IPS-NIHi7 (cell line): ENCODE measurements around the gene GCH1.
"Not testable (repeated sequence)": the region's sequence is repeated elsewhere in the genome, so short reads cannot be mapped to it uniquely, and the experiment has no call there.

Experiments
- DNase-seq: peaks from one replicate; pipeline ENCODE4 v3.0.0; 2012; ENCODE audit warnings: mixed read lengths; ENCODE audit errors: extremely low spot score

The GCH1 gene, protein sequence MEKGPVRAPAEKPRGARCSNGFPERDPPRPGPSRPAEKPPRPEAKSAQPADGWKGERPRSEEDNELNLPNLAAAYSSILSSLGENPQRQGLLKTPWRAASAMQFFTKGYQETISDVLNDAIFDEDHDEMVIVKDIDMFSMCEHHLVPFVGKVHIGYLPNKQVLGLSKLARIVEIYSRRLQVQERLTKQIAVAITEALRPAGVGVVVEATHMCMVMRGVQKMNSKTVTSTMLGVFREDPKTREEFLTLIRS

DNA sequence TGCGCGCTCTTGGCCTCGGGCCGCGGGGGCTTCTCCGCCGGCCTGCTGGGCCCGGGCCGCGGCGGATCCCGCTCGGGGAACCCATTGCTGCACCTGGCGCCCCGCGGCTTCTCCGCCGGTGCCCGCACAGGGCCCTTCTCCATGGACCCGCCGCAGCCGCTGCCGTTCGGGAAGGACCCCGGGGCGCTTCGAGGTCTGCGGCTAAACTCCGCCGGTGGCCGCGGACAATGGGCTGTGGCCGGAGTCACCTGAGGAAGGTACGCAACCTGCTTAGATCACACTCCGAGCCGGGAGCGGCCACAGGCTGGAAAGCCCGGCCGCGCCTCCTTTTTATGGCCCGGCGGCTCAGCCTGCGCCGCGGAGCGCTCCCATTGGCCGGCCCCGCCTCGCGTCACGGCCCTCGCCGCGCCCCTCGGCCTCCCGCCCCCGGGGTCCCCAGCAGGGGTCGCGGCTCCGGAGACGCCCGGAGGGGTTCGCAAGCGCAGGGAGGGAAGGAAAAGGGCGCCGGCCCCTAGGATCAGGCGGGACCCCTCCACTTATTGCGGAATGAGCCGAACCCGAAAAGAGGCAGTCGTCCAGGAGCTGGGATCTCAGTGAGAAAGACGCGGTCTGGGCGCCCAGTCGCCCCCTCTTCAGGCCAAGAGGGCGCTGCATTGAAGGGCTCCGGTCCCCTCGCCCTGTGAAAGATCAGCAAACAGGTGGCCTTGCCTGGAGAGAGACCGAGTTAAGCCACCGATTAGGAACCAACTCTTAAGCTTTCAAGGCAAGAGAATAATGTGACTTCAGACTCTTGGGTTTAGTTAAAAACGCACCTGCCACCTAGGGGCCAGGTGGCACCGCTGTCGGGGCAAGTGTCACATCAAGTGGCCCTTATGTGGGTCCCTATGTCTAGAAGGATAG, at the start of gene GCH1:
TSS of gene GCH1 (minus strand) at position 306 of the 900 bp plus-strand sequence. CDS start at position 143, 163 bp downstream.
- peak; percentile 94 for DNase-seq

DNA sequence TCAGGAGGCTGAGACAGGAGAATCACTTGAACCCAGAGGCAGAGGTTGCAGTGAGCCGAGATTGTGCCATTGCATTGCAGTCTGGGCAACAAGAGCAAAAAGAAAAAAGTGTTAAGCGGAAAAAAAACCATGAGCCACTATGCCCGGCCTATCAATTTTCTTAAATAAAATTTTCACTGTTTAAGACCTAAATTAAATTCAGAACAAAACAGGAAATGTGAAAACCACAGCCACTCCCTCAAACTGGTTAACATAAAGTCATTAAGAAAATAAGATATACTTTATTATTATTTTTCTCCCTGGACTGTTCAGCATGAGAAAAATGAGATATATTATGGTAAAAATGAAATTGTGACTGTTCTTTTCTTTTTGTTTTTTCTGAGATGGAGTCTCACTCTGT, 44.6 kb upstream of the GCH1 start:
- DNase-seq: no peak

DNA sequence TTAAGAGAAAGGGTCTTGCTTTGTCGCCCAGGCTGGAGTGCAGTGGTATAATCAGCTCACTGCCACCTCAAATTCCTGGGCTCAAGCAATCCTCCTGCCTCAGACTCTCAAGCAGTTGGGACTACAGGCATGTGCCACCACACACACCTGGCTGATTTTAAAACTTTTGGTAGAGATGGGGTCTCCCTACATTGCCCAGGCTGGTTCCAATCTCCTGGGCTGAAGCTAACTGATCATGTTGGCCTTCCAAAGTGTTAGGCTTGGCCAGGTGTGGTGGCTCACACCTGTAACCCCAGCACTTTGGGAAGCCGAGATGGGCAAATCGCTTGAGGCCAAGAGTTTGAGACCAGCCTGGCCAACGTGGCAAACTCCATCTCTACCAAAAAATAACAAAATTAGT, 43.9 kb upstream of the GCH1 start:
- DNase-seq: no peak

DNA sequence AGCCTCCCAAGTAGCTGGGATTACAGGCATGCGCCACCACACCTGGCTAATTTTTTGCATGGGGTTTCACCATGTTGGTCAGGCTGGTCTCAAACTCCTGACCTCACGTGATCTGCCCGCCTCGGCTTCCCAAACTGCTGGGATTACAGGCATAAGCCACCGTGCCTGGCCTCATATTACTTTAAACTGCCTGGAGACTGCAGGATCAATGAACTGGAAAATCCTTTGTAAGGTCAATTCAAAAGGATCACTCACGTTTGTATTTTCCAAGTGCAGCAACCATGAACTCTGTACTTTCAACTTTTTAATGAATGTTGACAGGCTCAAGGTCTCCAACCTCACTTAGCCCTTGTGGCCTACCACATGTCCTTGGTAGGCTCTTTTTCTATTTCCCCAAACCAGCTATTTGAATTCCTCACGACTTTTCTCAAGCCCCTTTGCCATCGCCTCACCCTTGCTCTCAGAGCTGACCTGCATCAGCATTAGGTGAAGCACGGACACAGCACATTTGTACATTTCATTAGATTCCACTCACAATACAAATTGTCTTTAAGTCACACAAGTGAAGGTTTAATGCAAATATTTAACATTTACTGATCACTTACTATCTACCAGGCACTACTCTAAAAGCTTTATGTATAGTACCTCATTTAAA, 42.2 kb upstream of the GCH1 start:
- no peak for DNase-seq

DNA sequence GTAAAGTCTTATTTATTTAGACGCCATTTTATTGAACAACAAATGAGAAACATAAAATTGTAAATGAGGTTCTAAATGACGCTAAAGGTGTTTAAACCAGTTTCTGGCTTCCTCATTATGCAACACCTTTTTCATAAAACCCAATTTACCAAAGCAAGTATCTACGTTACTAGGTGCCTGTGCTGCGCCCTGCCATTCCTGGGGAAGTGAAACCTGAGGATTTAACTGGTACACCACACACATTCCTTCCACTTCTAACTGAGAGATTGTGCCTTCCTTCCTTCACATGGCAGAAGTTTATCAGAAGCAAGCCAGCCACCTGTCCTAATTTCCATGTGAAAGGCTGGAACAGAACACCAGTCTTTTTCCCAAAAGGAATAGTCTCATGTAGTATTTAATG, 40.3 kb upstream of the GCH1 start:
- no peak for DNase-seq

DNA sequence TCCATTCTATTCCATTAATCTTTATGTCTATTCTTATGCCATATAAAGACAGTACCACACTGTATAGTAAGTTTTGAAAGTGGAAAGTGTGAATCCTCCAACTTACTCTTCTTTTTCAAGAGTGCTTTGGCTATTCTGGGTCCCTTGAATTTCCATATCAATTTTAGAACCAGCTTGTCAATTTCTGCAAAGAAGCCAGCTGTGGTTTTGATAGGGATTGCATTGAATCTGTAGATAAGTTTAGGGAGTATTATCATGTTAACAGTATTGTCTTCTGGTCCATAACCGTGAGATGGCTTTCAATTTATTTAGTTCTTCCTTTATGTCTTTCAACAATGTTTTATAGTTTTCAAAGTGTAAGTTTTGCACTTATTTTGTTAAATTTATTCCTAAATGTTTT, 34.2 kb upstream of the GCH1 start:
- DNase-seq: no peak

DNA sequence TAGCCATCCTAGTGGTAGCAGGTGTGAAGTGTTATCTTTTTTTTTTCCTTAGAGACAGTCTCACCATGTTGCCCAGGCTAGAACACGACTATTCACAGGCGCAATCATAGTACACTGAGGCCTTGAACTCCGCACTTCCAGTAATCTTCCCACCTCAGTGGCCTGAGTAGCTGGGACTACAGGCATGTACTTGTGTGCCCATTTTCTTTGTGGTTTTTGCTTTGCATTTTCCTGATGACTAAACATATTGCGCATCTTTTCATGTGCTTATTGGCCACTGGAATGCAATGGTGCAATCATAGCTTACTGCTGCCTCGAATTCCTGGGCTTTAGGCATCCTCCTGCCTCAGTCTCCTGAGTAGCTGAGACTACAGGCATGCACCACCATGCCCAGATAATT, 33.3 kb upstream of the GCH1 start:
- no peak for DNase-seq

DNA sequence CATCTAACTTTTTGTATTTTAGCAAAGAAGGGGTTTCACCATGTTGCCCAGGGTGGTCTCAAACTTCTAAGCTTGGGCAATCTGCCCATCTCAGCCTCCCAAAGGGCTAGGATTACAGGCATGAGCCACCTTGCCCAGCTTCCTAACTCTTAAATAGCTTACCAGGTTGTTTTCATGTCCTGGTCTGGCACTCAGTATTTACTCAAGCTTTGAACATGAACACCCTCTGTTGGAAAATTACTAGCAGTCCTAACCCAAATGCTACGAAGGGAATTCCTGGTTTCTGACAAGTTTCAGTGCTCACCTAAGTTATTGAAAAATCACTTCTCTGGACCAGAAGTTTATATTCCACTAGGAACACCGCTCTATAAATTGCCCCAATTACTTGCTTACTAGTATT, 32.5 kb upstream of the GCH1 start:
- no peak for DNase-seq

DNA sequence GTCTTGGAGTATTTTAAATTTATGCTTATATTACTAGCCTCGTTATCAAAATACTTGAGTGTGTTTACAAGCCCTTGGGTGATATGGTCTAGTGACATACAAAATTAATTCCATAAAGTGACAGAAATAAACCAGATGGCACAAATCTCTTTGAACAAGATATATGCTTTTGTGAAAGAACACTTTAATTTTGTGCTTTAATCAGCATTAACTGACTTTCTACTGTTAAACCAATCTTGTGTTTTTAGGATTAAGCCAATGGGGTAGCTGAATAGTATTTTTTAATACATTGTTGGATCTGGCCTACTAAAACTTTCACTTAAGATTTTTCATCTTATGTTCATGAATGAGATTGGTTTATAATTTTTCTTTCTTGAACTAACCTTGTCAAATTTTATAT, 30.4 kb upstream of the GCH1 start:
- no peak for DNase-seq

DNA sequence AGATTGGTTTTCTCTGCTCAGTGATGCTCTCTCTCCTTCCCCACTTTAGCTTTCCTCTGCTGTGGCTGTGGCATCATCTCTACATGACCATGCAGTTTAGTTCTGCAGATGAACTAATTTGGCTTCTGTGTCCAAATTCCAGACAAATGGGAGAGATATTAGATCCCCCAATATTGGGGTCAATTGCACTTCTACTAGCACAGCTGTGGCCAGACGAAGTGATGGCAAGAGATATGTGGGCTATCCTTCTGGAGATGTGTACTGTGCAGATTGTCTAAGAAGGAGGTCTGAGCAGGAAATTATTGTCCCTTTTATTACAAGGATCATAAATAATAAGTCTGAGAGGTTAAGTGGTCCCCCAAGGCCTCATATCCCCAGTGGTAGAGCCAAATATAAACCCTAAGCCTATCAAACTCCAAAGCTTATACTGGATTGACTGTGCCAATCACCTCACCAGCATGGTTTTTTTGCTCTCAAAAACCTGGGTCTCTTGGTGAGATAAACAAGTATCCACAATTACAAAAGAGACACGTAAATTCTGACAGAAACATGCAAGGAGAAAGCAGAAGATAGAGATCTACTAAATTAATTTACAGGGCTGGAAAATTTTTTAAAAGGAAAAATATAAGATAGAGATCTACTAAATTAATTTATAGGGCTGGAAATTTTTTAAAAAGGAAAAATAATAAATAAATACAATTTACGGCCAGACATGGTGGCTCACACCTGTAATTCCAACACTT, 29.1 kb upstream of the GCH1 start:
- DNase-seq: no peak

DNA sequence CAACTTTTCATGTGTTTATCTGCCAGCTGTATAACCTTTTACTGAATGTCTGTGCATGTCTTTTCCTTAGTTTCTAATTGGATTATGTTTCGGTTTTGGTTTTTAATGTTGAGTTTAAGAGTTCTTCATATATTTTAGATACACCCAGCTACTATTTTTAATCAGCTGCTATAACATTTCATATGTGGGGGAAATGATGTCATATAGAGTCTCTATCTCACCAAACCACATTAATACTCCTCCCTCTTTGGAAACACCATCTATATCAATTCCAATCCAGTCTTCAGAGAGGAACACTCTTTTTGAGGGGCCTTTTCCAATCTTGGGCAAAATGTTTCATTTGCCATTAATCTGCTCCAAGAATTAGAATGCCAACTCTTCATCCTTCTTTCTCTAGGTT, 28.5 kb upstream of the GCH1 start:
- DNase-seq: no peak

DNA sequence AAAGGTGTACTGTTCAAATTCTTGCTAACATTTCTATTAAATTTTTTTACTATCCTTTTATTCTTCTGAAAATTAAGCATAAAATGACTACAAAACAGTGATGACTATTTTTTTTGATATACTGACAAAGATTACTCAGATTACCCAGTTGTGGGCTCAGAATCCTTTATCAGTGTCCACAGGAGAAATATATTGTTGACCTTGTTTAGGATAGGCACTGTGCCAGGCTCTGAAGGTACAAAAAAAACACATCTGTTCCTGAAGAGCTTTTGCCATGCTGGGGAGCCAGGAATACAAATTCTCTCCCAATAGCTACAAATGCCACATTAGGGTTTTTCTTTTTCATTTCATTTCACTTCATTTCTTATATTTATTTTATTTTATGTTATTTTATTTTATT, 26.9 kb upstream of the GCH1 start:
- no peak for DNase-seq

DNA sequence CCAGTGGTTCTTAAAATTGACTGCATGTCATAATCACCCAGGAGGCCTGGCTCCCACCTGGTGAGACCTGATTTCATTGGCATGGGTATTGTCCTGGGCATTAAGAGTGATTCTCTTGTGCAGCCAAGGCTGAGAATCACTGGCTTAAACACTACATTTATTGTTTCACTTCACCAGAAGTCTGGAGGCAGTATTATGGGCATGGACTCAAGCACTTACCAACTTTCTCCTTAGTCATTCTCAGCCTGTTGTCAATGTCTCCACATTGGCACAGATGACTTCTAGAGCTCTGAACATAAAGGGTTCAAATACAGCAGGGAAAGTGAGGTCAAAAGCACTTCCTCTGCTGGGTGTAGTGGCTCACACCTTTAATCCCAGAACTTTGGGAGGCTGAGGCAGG, 25.6 kb upstream of the GCH1 start:
- DNase-seq: no peak

DNA sequence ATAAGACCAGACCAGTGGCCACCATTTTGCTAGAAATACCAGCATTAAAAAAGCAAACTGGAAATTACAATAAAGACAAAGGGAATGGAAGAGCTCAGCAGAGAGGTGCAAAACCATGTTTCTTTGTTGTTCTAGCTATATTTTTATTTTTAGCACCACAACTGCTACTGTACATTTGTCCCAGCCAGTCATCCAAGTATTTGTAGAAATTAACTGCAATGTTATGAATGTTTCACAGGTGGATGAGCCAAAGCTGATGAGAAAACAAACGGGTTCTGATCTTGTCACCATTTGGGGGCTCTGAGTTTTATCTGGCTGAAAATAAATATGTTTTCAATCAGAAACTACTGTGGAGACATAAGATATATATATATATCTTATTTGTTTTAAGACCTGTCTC, 24.9 kb upstream of the GCH1 start:
- DNase-seq: no peak

DNA sequence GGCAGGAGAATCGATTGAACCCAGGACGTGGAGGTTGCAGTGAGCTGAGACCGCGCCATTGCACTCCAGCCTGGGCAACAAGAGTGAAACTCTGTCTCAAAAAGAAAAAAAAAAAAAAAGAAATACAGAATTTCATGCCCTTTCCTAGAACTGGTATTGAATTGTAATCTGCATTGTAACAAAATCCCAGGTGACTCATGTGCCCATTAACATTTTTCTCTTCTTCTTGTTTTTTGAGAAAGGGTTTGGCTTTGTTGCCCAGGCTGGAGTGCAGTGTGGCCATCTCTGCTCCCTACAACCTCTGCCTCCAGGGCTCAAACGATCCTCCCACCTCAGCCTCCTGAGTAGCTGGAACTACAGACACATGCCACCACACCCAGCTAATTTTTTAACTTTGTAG, 23.9 kb upstream of the GCH1 start:
- not testable (repeated sequence) for DNase-seq

DNA sequence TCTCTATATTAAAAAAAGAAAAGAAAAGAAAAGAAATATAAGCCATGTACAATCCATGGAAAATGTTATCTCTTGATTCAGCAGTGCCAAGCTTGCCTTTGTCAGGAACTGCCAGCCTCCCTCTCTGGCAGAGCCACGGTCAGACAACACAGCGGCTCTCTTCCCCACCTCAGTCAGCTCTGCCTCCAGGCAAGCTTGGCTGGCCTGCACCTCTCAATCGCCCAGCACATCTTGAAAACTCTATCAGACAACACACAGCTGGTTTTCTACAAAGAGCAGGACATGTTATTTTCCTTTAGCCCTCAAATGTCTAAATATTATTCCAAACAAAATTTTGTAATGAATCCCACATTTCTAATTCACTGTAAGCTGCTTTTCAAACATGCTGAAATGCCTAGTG, 20.0 kb upstream of the GCH1 start:
- no peak for DNase-seq

DNA sequence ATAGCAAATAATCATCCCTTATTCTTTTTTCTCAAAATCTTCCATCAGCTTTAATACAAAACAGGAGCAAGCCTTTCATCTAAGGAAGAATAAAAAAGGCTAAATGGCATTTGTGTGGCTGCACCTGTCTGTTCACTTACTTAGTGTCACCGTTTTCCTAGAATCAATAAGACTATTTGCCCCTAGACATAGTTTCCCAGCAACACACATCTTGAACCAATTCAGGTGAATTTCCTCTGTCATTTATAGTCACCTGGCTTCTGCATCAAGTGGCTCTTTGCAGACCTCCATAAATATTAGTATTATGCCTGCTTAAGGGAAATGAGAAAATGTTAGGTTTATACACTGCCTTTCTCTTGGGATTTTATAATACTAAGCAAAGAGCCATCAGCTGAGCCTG, 17.4 kb upstream of the GCH1 start:
- no peak for DNase-seq

DNA sequence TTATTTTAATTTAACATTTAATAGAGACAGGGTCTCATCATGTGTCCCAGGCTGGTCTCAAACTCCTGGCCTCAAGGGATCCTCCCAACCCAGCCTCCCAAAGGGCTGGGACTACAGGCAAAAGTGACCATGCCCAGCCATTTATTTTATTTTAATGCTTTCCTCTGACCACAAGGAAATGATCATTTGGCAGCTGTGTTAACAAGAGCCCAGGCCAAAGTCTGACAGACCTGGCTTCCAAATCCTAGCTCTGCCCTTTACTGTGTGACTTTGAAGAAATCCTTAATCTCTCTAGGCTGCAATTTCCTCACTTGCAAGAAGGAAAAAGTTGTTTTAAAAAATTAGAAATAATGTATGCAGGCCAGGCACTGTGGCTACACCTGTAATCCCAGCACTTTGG, 16.7 kb upstream of the GCH1 start:
- DNase-seq: no peak

DNA sequence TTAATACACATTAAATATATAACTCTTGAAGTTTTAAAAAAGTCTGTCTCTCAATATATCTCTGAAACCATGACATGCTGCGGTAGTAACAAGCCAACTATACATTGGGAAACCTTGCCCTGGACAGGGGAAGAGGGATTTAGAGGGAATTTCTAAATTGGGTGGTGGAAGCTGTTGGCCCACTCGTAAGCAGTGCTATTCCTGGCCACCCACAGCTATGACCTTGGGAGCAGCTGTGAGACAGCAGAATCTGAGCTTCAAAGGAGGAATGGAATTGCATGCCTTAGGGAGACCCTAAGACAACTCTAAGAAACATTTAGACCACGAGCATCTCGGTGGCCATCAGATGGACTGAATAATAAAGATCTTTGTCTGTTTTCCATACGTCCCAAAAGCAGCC, 15.8 kb upstream of the GCH1 start:
- no peak for DNase-seq

DNA sequence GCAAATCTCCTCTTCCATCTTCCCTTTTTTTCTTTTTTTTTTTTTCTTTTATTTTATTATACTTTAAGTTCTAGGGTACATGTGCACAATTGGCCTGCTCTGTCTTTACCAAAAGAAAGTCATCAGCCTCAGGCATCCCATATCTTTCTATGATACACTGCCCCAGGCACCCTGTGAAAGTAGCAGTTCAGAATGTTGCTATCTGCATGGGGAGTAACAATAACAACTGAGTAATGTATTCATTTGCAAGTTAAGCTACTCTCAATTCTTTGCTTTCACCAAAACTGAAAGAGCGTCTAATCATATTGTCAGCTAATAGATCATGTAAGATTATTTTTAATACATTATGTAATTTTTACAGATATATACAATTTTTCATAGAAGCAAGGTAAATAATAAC, 13.5 kb upstream of the GCH1 start:
- no peak for DNase-seq

DNA sequence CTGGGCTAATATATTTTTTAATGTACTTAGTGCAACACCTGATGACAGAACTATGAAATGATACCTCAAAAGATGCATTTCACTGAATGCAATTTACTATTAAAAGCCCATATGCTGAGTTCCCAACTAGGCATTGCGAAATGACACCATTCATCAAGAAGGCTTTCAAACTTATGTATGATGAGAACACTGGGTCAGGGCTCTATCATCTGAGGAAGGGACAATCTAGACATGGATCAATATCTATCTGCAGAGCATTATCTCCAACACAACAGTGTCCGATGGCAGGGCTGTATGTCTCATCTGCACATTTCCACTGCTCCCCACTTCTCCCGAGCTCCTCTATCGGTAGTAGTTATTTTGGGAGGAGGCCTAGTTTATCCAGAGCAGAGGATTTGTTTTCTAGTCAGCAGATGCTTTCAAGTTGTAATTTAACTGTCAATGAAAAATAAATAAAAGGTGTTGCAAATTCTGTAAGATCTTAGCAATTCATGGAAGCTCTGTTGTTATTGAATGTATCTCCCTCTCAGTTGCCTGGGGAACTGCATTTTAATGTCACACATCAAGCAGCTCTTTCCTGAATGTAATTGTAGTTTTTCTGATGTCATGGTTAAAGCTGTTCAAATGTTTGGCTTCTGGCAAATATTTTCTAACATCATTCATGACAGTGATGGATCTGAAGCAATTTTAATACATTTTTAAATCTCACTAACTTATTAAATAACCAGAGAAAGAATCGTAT, 7.4 kb upstream of the GCH1 start:
- DNase-seq: no peak
